Caco-2 (cell line): ENCODE data around the gene SPATA7. TPM values are rescaled to one million over a fixed set of nuclear protein-coding genes. Genes with fewer than 3 reads are reported as not detected.

ENCODE experiments used
- BruUV-seq: library from RNA; stranded (reverse); fragments of 400-500 nt; replicated peaks from 2 replicates; lab custom pipeline; 2021; lab: Mats Ljungman, UMichigan
- CTCF ChIA-PET: fragments of 300-600 bp; sonication (Branson Sonifier 250); formaldehyde crosslinking; loops from one replicate; lab custom pipeline; 2022; ENCODE audit warnings: antibody characterized with exemption; lab: Charles Lee
- POLR2A ChIA-PET: fragments of 300-600 bp; sonication (Branson Sonifier 250); formaldehyde crosslinking; loops from one replicate; lab custom pipeline; 2022; ENCODE audit warnings: antibody characterized with exemption; lab: Charles Lee
- DNase-seq, 2 experiments: peaks; one replicate each; pipeline versions ENCODE4 v3.0.0 to v3.0.0-alpha.2; 2020 to 2022
- H3K27me3 ChIP-seq: replicated peaks from 2 replicates; pipeline ENCODE4 v1.6.0; 2011; ENCODE audit warnings: low read length; ENCODE audit not compliant: control insufficient read depth, insufficient read depth
- H3K36me3 ChIP-seq: 2 replicates; pipeline ENCODE4 v1.5.1; 2011; ENCODE audit warnings: low read length; ENCODE audit not compliant: control insufficient read depth, insufficient read depth
- H3K4me1 ChIP-seq: fragments of 250-450 bp; sonication (Bioruptor Pico); 2 replicates; pipeline ENCODE4 v1.5.1; 2020; ENCODE audit warnings: mild to moderate bottlenecking
- H3K4me3 ChIP-seq: 2 replicates; pipeline ENCODE4 v1.5.1; 2011; ENCODE audit warnings: low read depth, mild to moderate bottlenecking, control low read depth, low read length
- H3K9me3 ChIP-seq: fragments of 250-450 bp; sonication (Bioruptor Pico); 2 replicates; pipeline ENCODE4 v1.5.1; 2020; ENCODE audit warnings: mild to moderate bottlenecking, moderate library complexity
- H3K27ac Mint-ChIP-seq: one replicate; pipeline ENCODE4 v1.8.0; 2022; ENCODE audit warnings: mixed read lengths; ENCODE audit not compliant: unreplicated experiment
- H3K27me3 Mint-ChIP-seq: one replicate; pipeline ENCODE4 v1.8.0; 2022; ENCODE audit warnings: mixed read lengths; ENCODE audit not compliant: insufficient read depth, unreplicated experiment
- H3K36me3 Mint-ChIP-seq: one replicate; pipeline ENCODE4 v1.8.0; 2022; ENCODE audit warnings: mild to moderate bottlenecking, mixed read lengths; ENCODE audit not compliant: insufficient read depth, unreplicated experiment
- H3K4me1 Mint-ChIP-seq: one replicate; pipeline ENCODE4 v1.8.0; 2022; ENCODE audit warnings: low read depth, mixed read lengths; ENCODE audit not compliant: unreplicated experiment
- H3K4me3 Mint-ChIP-seq: one replicate; pipeline ENCODE4 v1.8.0; 2022; ENCODE audit warnings: mild to moderate bottlenecking, moderate library complexity, mixed read lengths; ENCODE audit not compliant: unreplicated experiment
- H3K9me3 Mint-ChIP-seq: one replicate; pipeline ENCODE4 v1.8.0; 2022; ENCODE audit warnings: mixed read lengths; ENCODE audit not compliant: unreplicated experiment
- CTCF ChIP-seq, 2 experiments: fragments of 200-600 bp in 1 of 2; IDR thresholded peaks; 1 replicate in 1 of 2; 2 replicates in 1 of 2; pipeline versions ENCODE4 v1.5.1 to v1.8.0; 2011 to 2022; ENCODE audit warnings: antibody characterized with exemption in 1 of 2, control low read depth in 1 of 2, inconsistent platforms in 1 of 2, low read depth in 1 of 2, low read length in 1 of 2, mild to moderate bottlenecking in 1 of 2, moderate library complexity in 1 of 2; ENCODE audit not compliant: insufficient read depth in 1 of 2, severe bottlenecking in 1 of 2, unreplicated experiment in 1 of 2
- intact Hi-C: fragments of 100-400 bp; cut with micrococcal nuclease; formaldehyde crosslinking; loops from one replicate; pipeline ENCODE4 v1.10.0; 2022; ENCODE audit not compliant: unreplicated experiment
- total RNA-seq: library from RNA; stranded (reverse); gene quantifications from 2 replicates; pipeline ENCODE4 v1.2.3, GENCODE V29; 2022

Gene SPATA7
- total RNA-seq, 1 experiment from 2014 or later = 8.7 TPM

GRCh38 chr14:88481794-88482193 is 96.3 kb downstream of the SPATA7 start:
- no TSS peak for BruUV-seq
- intact Hi-C loops = no loop called here
- TF ChIP-seq CTCF (IDR thresholded peaks at IDR 0.05; ENCODE audit: insufficient read depth in 1 of 2, low read depth in 1 of 2, low read length in 1 of 2, severe bottlenecking in 1 of 2, unreplicated experiment in 1 of 2) = no peak
- Mint-ChIP-seq H3K4me3 (no peak overlapping the region), H3K27me3 (no peaks in the 10 kb centered on the region), H3K4me1 (no peaks in the 10 kb centered on the region), H3K36me3 (peaks cover 33% of the 10 kb centered on the region), H3K27ac (peak overlapping the region; percentile 71), H3K9me3 (no peaks in the 10 kb centered on the region)
- Histone ChIP-seq H3K4me3 (no peak overlapping the region), H3K36me3 (no peaks in the 10 kb centered on the region; the same call in 1 of the 2 replicates), H3K27me3 (no peaks in the 10 kb centered on the region), H3K9me3 (no peaks in the 10 kb centered on the region), H3K4me1 (no peaks in the 10 kb centered on the region)
- CTCF ChIA-PET = no interaction called here
- DNase-seq = no peak
- POLR2A ChIA-PET = no interaction called here

- no peaks in the 10 kb centered on the region for H3K27me3 Mint-ChIP-seq
- no peaks in the 10 kb centered on the region for H3K4me1 Mint-ChIP-seq
- ChIA-PET CTCF (no interaction called here), POLR2A (no interaction called here)
- BruUV-seq = no TSS peak
- H3K27me3 ChIP-seq = no peaks in the 10 kb centered on the region
- no peak overlapping the region for H3K4me3 ChIP-seq
- TF ChIP-seq CTCF (IDR thresholded peaks at IDR 0.05; ENCODE audit: insufficient read depth in 1 of 2, low read depth in 1 of 2, low read length in 1 of 2, severe bottlenecking in 1 of 2, unreplicated experiment in 1 of 2) = no peak
- H3K36me3 ChIP-seq = no peaks in the 10 kb centered on the region; the same call in 1 of the 2 replicates
- H3K4me3 Mint-ChIP-seq = no peak overlapping the region
- H3K4me1 ChIP-seq = no peaks in the 10 kb centered on the region
- H3K36me3 Mint-ChIP-seq = peaks cover 26% of the 10 kb centered on the region
- no peak overlapping the region for H3K27ac Mint-ChIP-seq
- no peaks in the 10 kb centered on the region for H3K9me3 Mint-ChIP-seq
- intact Hi-C loops = no loop called here
- no peaks in the 10 kb centered on the region for H3K9me3 ChIP-seq
- DNase-seq = no peak
These were observed 97.1 kb downstream of the SPATA7 start for GRCh38 chr14:88482524-88482923.

Other genes with a start within 250 kb of the SPATA7 start
- gene KCNK10, start 62.4 kb upstream of the SPATA7 start, total RNA-seq = 2.9 and 3.7 TPM in 2 replicates
- 25.2 and 27.7 TPM in 2 replicates for gene PTPN21, start 169.3 kb downstream of the SPATA7 start, total RNA-seq
- gene ZC3H14, start 177.4 kb downstream of the SPATA7 start, total RNA-seq = 77.1 and 77.6 TPM in 2 replicates